Astrocyte (in vitro differentiated cells and primary cell): ENCODE results near the gene RXRB. TPM values are rescaled to one million over a fixed set of nuclear protein-coding genes. Genes with fewer than 3 reads are reported as not detected.

Experiments
- DNase-seq: peaks from one replicate; pipeline ENCODE4 v3.0.0-alpha.2; 2010; ENCODE audit warnings: low read depth
- FAIRE-seq: peaks from 2 replicates; lab custom pipeline; 2011; peaks lifted over from hg19 to GRCh38; lab: Jason Lieb, UNC
- H2AFZ ChIP-seq: 2 replicates; pipeline ENCODE4 v1.6.0; 2012; ENCODE audit warnings: low read depth, low read length, inconsistent platforms
- H3K27ac ChIP-seq: 2 replicates; pipeline ENCODE4 v1.5.1; 2011; ENCODE audit warnings: low read depth, low read length, inconsistent platforms
- H3K27me3 ChIP-seq: 2 replicates; pipeline ENCODE4 v1.6.0; 2011; ENCODE audit warnings: low read length, inconsistent platforms; ENCODE audit not compliant: insufficient read depth
- H3K36me3 ChIP-seq: 2 replicates; pipeline ENCODE4 v1.5.1; 2011; ENCODE audit warnings: low read length, inconsistent platforms; ENCODE audit not compliant: insufficient read depth
- H3K4me1 ChIP-seq: 2 replicates; pipeline ENCODE4 v1.5.1; 2011; ENCODE audit warnings: low read length, inconsistent platforms; ENCODE audit not compliant: insufficient read depth
- H3K4me2 ChIP-seq: 2 replicates; pipeline ENCODE4 v1.6.0; 2012; ENCODE audit warnings: low read length, inconsistent platforms
- H3K4me3 ChIP-seq: 2 replicates; pipeline ENCODE4 v1.5.1; 2011; ENCODE audit warnings: low read depth, mild to moderate bottlenecking, low read length, inconsistent platforms; ENCODE audit not compliant: insufficient read depth
- H3K79me2 ChIP-seq: 2 replicates; pipeline ENCODE4 v1.6.0; 2012; ENCODE audit warnings: mild to moderate bottlenecking, low read length, inconsistent platforms; ENCODE audit not compliant: insufficient read depth
- H3K9ac ChIP-seq: 2 replicates; pipeline ENCODE4 v1.6.0; 2012; ENCODE audit warnings: mild to moderate bottlenecking, low read length, inconsistent platforms
- H3K9me3 ChIP-seq: 2 replicates; pipeline ENCODE4 v1.5.1; 2012; ENCODE audit warnings: low read depth, mild to moderate bottlenecking, low read length, inconsistent platforms; ENCODE audit not compliant: insufficient read depth
- H4K20me1 ChIP-seq: 2 replicates; pipeline ENCODE4 v1.6.0; 2012; ENCODE audit warnings: low read length, inconsistent platforms; ENCODE audit not compliant: insufficient read depth
- H3K27ac Mint-ChIP-seq: one replicate; pipeline ENCODE4 v1.8.0; 2021; ENCODE audit warnings: mild to moderate bottlenecking, mixed read lengths; ENCODE audit not compliant: unreplicated experiment
- H3K27me3 Mint-ChIP-seq: one replicate; pipeline ENCODE4 v1.8.0; 2021; ENCODE audit warnings: low read depth, mixed read lengths; ENCODE audit not compliant: unreplicated experiment
- H3K36me3 Mint-ChIP-seq: one replicate; pipeline ENCODE4 v1.8.0; 2021; ENCODE audit warnings: low read depth, mixed read lengths; ENCODE audit not compliant: unreplicated experiment
- H3K4me1 Mint-ChIP-seq: one replicate; pipeline ENCODE4 v1.8.0; 2021; ENCODE audit warnings: low read depth, mixed read lengths; ENCODE audit not compliant: unreplicated experiment
- H3K4me3 Mint-ChIP-seq: one replicate; pipeline ENCODE4 v1.8.0; 2021; ENCODE audit warnings: mild to moderate bottlenecking, moderate library complexity, mixed read lengths; ENCODE audit not compliant: unreplicated experiment
- H3K9me3 Mint-ChIP-seq: one replicate; pipeline ENCODE4 v1.8.0; 2021; ENCODE audit warnings: mild to moderate bottlenecking, mixed read lengths; ENCODE audit not compliant: unreplicated experiment
- EZH2 ChIP-seq: IDR thresholded peaks from 2 replicates; pipeline ENCODE4 v1.6.1; 2012; ENCODE audit warnings: mild to moderate bottlenecking, low read length, inconsistent platforms; ENCODE audit not compliant: insufficient read depth
- total RNA-seq: library from RNA; stranded (reverse); gene quantifications from 2 replicates; pipeline ENCODE4 v1.2.1, GENCODE V29; 2021
- TF ChIP-seq, protein P1 (sequence below): IDR thresholded peaks from 2 replicates; pipeline ENCODE4 v1.5.1; 2011; ENCODE audit warnings: low read depth, mild to moderate bottlenecking, inconsistent platforms, low read length, moderate library complexity; ENCODE audit not compliant: insufficient read depth

RXRB gene
- total RNA-seq, 1 donor from 2014 or later, result 34.0 TPM

GRCh38 chr6:33185190-33185589 is 15.3 kb downstream of the RXRB start:
- FAIRE-seq, result no peak
- Histone ChIP-seq H3K4me2 (no peak overlapping the region), H3K9me3 (no peaks in the 10 kb centered on the region), H3K79me2 (no peaks in the 10 kb centered on the region), H3K27ac (no peak overlapping the region), H3K4me1 (no peaks in the 10 kb centered on the region), H3K9ac (no peak overlapping the region), H4K20me1 (no peaks in the 10 kb centered on the region), H3K4me3 (no peak overlapping the region), H3K27me3 (no peaks in the 10 kb centered on the region), H2AFZ (no peak overlapping the region), H3K36me3 (no peaks in the 10 kb centered on the region)
- Mint-ChIP-seq H3K27ac (no peak overlapping the region), H3K36me3 (peaks cover 7% of the 10 kb centered on the region), H3K9me3 (peaks cover 2% of the 10 kb centered on the region), H3K27me3 (peaks cover 24% of the 10 kb centered on the region), H3K4me3 (no peak overlapping the region), H3K4me1 (peaks cover under 1% of the 10 kb centered on the region)
- DNase-seq, result no peak
- no peak for TF ChIP-seq EZH2
- TF ChIP-seq, protein P1, sequence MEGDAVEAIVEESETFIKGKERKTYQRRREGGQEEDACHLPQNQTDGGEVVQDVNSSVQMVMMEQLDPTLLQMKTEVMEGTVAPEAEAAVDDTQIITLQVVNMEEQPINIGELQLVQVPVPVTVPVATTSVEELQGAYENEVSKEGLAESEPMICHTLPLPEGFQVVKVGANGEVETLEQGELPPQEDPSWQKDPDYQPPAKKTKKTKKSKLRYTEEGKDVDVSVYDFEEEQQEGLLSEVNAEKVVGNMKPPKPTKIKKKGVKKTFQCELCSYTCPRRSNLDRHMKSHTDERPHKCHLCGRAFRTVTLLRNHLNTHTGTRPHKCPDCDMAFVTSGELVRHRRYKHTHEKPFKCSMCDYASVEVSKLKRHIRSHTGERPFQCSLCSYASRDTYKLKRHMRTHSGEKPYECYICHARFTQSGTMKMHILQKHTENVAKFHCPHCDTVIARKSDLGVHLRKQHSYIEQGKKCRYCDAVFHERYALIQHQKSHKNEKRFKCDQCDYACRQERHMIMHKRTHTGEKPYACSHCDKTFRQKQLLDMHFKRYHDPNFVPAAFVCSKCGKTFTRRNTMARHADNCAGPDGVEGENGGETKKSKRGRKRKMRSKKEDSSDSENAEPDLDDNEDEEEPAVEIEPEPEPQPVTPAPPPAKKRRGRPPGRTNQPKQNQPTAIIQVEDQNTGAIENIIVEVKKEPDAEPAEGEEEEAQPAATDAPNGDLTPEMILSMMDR, result no peak

GRCh38 chr6:33183071-33183683 is 17.3 kb downstream of the RXRB start:
- Mint-ChIP-seq H3K27me3 (peaks cover 28% of the 10 kb centered on the region), H3K9me3 (peaks cover 2% of the 10 kb centered on the region), H3K4me1 (no peaks in the 10 kb centered on the region), H3K4me3 (no peak overlapping the region), H3K36me3 (peaks cover 9% of the 10 kb centered on the region), H3K27ac (no peak overlapping the region)
- H3K4me2 ChIP-seq, result no peak overlapping the region
- H3K27ac ChIP-seq, result no peak overlapping the region
- no peak for DNase-seq
- no peak overlapping the region for H3K9ac ChIP-seq
- H3K4me3 ChIP-seq, result no peak overlapping the region
- no peaks in the 10 kb centered on the region for H3K9me3 ChIP-seq
- TF ChIP-seq, protein P1, result no peak
- no peak for TF ChIP-seq EZH2
- H3K79me2 ChIP-seq, result no peaks in the 10 kb centered on the region
- no peaks in the 10 kb centered on the region for H4K20me1 ChIP-seq
- H3K27me3 ChIP-seq, result no peaks in the 10 kb centered on the region
- peak overlapping the region; percentile 73 for H2AFZ ChIP-seq
- no peaks in the 10 kb centered on the region for H3K4me1 ChIP-seq
- no peaks in the 10 kb centered on the region for H3K36me3 ChIP-seq
- FAIRE-seq, result no peak

DNA sequence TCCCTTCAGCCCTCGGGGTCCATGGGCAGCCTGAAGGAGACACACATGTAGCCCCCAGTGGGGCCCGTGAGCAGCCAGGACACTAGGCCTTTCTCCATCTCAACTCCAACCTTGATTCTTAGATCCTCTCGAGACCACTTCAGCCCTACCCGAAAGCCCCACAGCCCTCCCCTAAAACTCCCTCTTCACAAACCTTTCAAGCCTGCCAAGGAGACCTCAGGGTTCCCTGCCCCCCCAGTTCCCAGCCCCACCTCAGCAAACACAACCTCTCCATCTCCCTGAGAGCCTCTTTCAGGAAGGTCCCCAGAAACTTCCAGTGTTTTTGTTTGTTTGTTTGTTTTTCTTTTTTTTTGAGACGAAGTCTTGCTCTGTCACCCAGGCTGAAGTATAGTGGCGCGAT is 19.3 kb downstream of the RXRB start:
- TF ChIP-seq, protein P1, result no peak
- no peak for TF ChIP-seq EZH2
- Mint-ChIP-seq H3K27me3 (peaks cover 21% of the 10 kb centered on the region), H3K27ac (peak overlapping the region; percentile 3), H3K36me3 (peaks cover 11% of the 10 kb centered on the region), H3K4me3 (no peak overlapping the region), H3K4me1 (no peaks in the 10 kb centered on the region), H3K9me3 (peaks cover 2% of the 10 kb centered on the region)
- no peak for DNase-seq
- Histone ChIP-seq H3K27me3 (no peaks in the 10 kb centered on the region), H2AFZ (no peak overlapping the region), H4K20me1 (no peaks in the 10 kb centered on the region), H3K36me3 (no peaks in the 10 kb centered on the region), H3K4me2 (no peak overlapping the region), H3K4me3 (no peak overlapping the region), H3K79me2 (no peaks in the 10 kb centered on the region), H3K9ac (no peak overlapping the region), H3K9me3 (no peaks in the 10 kb centered on the region), H3K4me1 (no peaks in the 10 kb centered on the region), H3K27ac (no peak overlapping the region)
- FAIRE-seq, result no peak
